H9 (cell line): ENCODE data around the gene PTOV1. TPM values are rescaled to one million over a fixed set of nuclear protein-coding genes. Genes with fewer than 3 reads are reported as not detected.

Experiments used
- DNase-seq: peaks from one replicate; pipeline ENCODE4 v3.0.0-alpha.2; 2017
- H2AFZ ChIP-seq: one replicate; pipeline ENCODE4 v1.6.1; 2013; ENCODE audit warnings: mild to moderate bottlenecking, low read length, control low read depth, moderate library complexity
- H2AK5ac ChIP-seq: 2 replicates; pipeline ENCODE4 v1.6.1; 2013; ENCODE audit warnings: low read length, control low read depth, mixed read lengths; ENCODE audit not compliant: insufficient read length
- H2BK120ac ChIP-seq: one replicate; pipeline ENCODE4 v1.6.1; 2013; ENCODE audit warnings: low read depth, mild to moderate bottlenecking, low read length, control low read depth, inconsistent platforms; ENCODE audit not compliant: poor library complexity, severe bottlenecking
- H2BK12ac ChIP-seq: 2 replicates; pipeline ENCODE4 v1.6.1; 2013; ENCODE audit warnings: low read length, control low read depth, mixed read lengths, low read depth; ENCODE audit not compliant: insufficient read length
- H2BK15ac ChIP-seq: 2 replicates; pipeline ENCODE4 v1.6.1; 2013; ENCODE audit warnings: low read depth, low read length, control low read depth
- H2BK20ac ChIP-seq: one replicate; pipeline ENCODE4 v1.6.1; 2013; ENCODE audit warnings: low read depth, mild to moderate bottlenecking, low read length, control low read depth, inconsistent platforms; ENCODE audit not compliant: poor library complexity, severe bottlenecking
- H2BK5ac ChIP-seq: 2 replicates; pipeline ENCODE4 v1.6.1; 2013; ENCODE audit warnings: low read length, control low read depth, mixed read lengths; ENCODE audit not compliant: insufficient read length
- H3K14ac ChIP-seq: 2 replicates; pipeline ENCODE4 v1.6.1; 2013; ENCODE audit warnings: low read length, control low read depth; ENCODE audit not compliant: insufficient read depth
- H3K18ac ChIP-seq: 2 replicates; pipeline ENCODE4 v1.6.1; 2013; ENCODE audit warnings: low read depth, mild to moderate bottlenecking, mixed read lengths, low read length, control low read depth; ENCODE audit not compliant: insufficient read length
- H3K23ac ChIP-seq: 2 replicates; pipeline ENCODE4 v1.6.1; 2013; ENCODE audit warnings: low read length, control low read depth, mixed read lengths, low read depth; ENCODE audit not compliant: insufficient read length
- H3K23me2 ChIP-seq: 2 replicates; pipeline ENCODE4 v1.6.1; 2013; ENCODE audit warnings: low read depth, mild to moderate bottlenecking, mixed read lengths, low read length, control low read depth; ENCODE audit not compliant: insufficient read length, poor library complexity, severe bottlenecking
- H3K27ac ChIP-seq: 2 replicates; pipeline ENCODE4 v1.5.1; 2013; ENCODE audit warnings: low read length, control low read depth, mixed read lengths, low read depth; ENCODE audit not compliant: insufficient read length
- H3K27me3 ChIP-seq: 2 replicates; pipeline ENCODE4 v1.6.1; 2013; ENCODE audit warnings: low read length, control low read depth, inconsistent platforms; ENCODE audit not compliant: insufficient read depth
- H3K4ac ChIP-seq: 2 replicates; pipeline ENCODE4 v1.6.1; 2013; ENCODE audit warnings: low read depth, mild to moderate bottlenecking, control low read depth, inconsistent platforms, low read length, moderate library complexity
- H3K4me1 ChIP-seq: 2 replicates; pipeline ENCODE4 v1.6.1; 2013; ENCODE audit warnings: low read length, control low read depth, inconsistent platforms; ENCODE audit not compliant: insufficient read depth
- H3K4me2 ChIP-seq: 2 replicates; pipeline ENCODE4 v1.6.1; 2013; ENCODE audit warnings: low read length, control low read depth, mixed read lengths; ENCODE audit not compliant: insufficient read length, insufficient read depth
- H3K56ac ChIP-seq: 2 replicates; pipeline ENCODE4 v1.6.1; 2013; ENCODE audit warnings: low read depth, mild to moderate bottlenecking, mixed read lengths, low read length, control low read depth; ENCODE audit not compliant: insufficient read length
- H3K79me1 ChIP-seq: 2 replicates; pipeline ENCODE4 v1.6.1; 2013; ENCODE audit warnings: low read depth, mild to moderate bottlenecking, moderate library complexity, low read length, control low read depth, inconsistent platforms; ENCODE audit not compliant: insufficient read depth, poor library complexity, severe bottlenecking
- H3K79me2 ChIP-seq: 2 replicates; pipeline ENCODE4 v1.6.1; 2013; ENCODE audit warnings: low read length, control low read depth, inconsistent platforms; ENCODE audit not compliant: insufficient read depth
- H3K9ac ChIP-seq: 2 replicates; pipeline ENCODE4 v1.6.1; 2013; ENCODE audit warnings: low read length, control low read depth, mixed read lengths; ENCODE audit not compliant: insufficient read length; ENCODE audit errors: extremely low read depth
- H3K9me3 ChIP-seq: one replicate; pipeline ENCODE4 v1.6.1; 2013; ENCODE audit warnings: low read depth, low read length, inconsistent platforms; ENCODE audit not compliant: control insufficient read depth
- H3T11ph ChIP-seq: one replicate; pipeline ENCODE4 v1.6.1; 2013; ENCODE audit warnings: mild to moderate bottlenecking, low read length, control low read depth, inconsistent platforms
- H4K20me1 ChIP-seq: one replicate; pipeline ENCODE4 v1.6.1; 2013; ENCODE audit not compliant: control insufficient read depth, insufficient read length, insufficient read depth
- H4K5ac ChIP-seq: 2 replicates; pipeline ENCODE4 v1.6.1; 2013; ENCODE audit warnings: low read depth, mild to moderate bottlenecking, mixed read lengths, low read length, control low read depth; ENCODE audit not compliant: insufficient read length
- H4K8ac ChIP-seq: replicated peaks from 2 replicates; pipeline ENCODE4 v1.6.1; 2013; ENCODE audit warnings: low read length, control low read depth, mixed read lengths, low read depth; ENCODE audit not compliant: insufficient read length
- H4K91ac ChIP-seq: 2 replicates; pipeline ENCODE4 v1.6.1; 2013; ENCODE audit warnings: low read depth, mild to moderate bottlenecking, moderate library complexity, mixed read lengths, low read length, control low read depth; ENCODE audit not compliant: insufficient read length
- H3K27ac Mint-ChIP-seq, 3 experiments: 2 replicates in 2 of 3; 3 replicates in 1 of 3; pipeline ENCODE4 v1.8.0; 2020 to 2021; ENCODE audit warnings: mixed read lengths in 3 of 3, mild to moderate bottlenecking in 1 of 3, moderate library complexity in 1 of 3
- H3K27me3 Mint-ChIP-seq: 2 replicates; pipeline ENCODE4 v1.8.0; 2021; ENCODE audit warnings: low read depth, mild to moderate bottlenecking, moderate library complexity, mixed read lengths
- H3K36me3 Mint-ChIP-seq, 3 experiments: 2 replicates in 2 of 3; 3 replicates in 1 of 3; pipeline ENCODE4 v1.8.0; 2020 to 2021; ENCODE audit warnings: low read depth in 3 of 3, mixed read lengths in 3 of 3; ENCODE audit not compliant: insufficient read depth in 1 of 3
- H3K4me1 Mint-ChIP-seq, 2 experiments: 2 replicates each; pipeline ENCODE4 v1.8.0; 2020; ENCODE audit warnings: mixed read lengths in 2 of 2
- H3K4me3 Mint-ChIP-seq, 2 experiments: 2 replicates in 1 of 2; 3 replicates in 1 of 2; pipeline ENCODE4 v1.8.0; 2020 to 2021; ENCODE audit warnings: mild to moderate bottlenecking in 2 of 2, mixed read lengths in 2 of 2, moderate library complexity in 1 of 2
- H3K9me3 Mint-ChIP-seq, 2 experiments: 2 replicates in 1 of 2; 3 replicates in 1 of 2; pipeline ENCODE4 v1.8.0; 2020; ENCODE audit warnings: mild to moderate bottlenecking in 2 of 2, mixed read lengths in 2 of 2, moderate library complexity in 1 of 2
- WGBS: extraction: QIAGEN DNeasy Blood & Tissue Kit; methylation state at CpG from one replicate; pipeline ENCODE4 v1.1.7; 2013; ENCODE audit warnings: missing lambda C conversion rate, low lambda C conversion rate, mixed read lengths; ENCODE audit not compliant: insufficient read length; ENCODE audit errors: extremely low coverage; 5-methylcytosine and 5-hydroxymethylcytosine counted together
- total RNA-seq: library from RNA; stranded (reverse); gene quantifications from 2 replicates; pipeline ENCODE4 v1.2.1, GENCODE V29; 2021
- TF ChIP-seq, protein P1 (sequence below): fragments of 200-600 bp; sonication (generic); conservative IDR thresholded peaks from 3 replicates; pipeline ENCODE4 v1.8.0; 2021; ENCODE audit warnings: antibody characterized with exemption, mild to moderate bottlenecking

PTOV1 gene
- total RNA-seq, 1 experiment from 2014 or later = 309 TPM

DNA sequence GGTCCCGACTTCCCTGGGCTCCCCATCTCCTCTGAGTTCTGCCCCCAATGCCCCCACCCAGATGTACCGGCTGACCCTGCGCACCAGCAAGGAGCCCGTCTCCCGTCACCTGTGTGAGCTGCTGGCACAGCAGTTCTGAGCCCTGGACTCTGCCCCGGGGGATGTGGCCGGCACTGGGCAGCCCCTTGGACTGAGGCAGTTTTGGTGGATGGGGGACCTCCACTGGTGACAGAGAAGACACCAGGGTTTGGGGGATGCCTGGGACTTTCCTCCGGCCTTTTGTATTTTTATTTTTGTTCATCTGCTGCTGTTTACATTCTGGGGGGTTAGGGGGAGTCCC lies 44.4 kb upstream of the PTOV1 start:
- Histone ChIP-seq H3K27me3 (no peaks in the 10 kb centered on the region), H3K23me2 (peaks cover 8% of the 10 kb centered on the region), H2AK5ac (no peak overlapping the region), H3K9me3 (no peaks in the 10 kb centered on the region), H2BK15ac (no peak overlapping the region), H4K91ac (no peak overlapping the region), H3T11ph (no peak overlapping the region), H2BK12ac (no peak overlapping the region), H3K14ac (no peak overlapping the region), H4K20me1 (no peaks in the 10 kb centered on the region), H3K4me2 (no peak overlapping the region), H3K79me1 (no peaks in the 10 kb centered on the region), H2BK120ac (no peak overlapping the region), H4K5ac (no peak overlapping the region), H3K4me1 (no peaks in the 10 kb centered on the region; the same call in 1 of the 2 replicates), H3K9ac (no peak overlapping the region), H3K4ac (no peak overlapping the region), H4K8ac (no peak overlapping the region), H3K56ac (no peak overlapping the region), H2BK5ac (no peak overlapping the region), H3K79me2 (no peaks in the 10 kb centered on the region), H3K23ac (no peak overlapping the region), H2BK20ac (no peak overlapping the region), H2AFZ (no peak overlapping the region), H3K27ac (no peak overlapping the region), H3K18ac (no peak overlapping the region)
- DNase-seq = no peak
- WGBS = no CpG with 5 or more reads among the region's 8 CpGs
- no peak overlapping the region; a peak in 1 of 5 replicates for H3K4me3 Mint-ChIP-seq
- peak overlapping the region in 1 of 3 experiments; percentile 78; a peak in 1 of 7 replicates for H3K27ac Mint-ChIP-seq
- no peaks in the 10 kb centered on the region; a peak in 2 of 5 replicates for H3K9me3 Mint-ChIP-seq
- TF ChIP-seq, protein P1, sequence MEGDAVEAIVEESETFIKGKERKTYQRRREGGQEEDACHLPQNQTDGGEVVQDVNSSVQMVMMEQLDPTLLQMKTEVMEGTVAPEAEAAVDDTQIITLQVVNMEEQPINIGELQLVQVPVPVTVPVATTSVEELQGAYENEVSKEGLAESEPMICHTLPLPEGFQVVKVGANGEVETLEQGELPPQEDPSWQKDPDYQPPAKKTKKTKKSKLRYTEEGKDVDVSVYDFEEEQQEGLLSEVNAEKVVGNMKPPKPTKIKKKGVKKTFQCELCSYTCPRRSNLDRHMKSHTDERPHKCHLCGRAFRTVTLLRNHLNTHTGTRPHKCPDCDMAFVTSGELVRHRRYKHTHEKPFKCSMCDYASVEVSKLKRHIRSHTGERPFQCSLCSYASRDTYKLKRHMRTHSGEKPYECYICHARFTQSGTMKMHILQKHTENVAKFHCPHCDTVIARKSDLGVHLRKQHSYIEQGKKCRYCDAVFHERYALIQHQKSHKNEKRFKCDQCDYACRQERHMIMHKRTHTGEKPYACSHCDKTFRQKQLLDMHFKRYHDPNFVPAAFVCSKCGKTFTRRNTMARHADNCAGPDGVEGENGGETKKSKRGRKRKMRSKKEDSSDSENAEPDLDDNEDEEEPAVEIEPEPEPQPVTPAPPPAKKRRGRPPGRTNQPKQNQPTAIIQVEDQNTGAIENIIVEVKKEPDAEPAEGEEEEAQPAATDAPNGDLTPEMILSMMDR = no peak
- H3K27me3 Mint-ChIP-seq = peaks cover 7% of the 10 kb centered on the region
- peaks cover 14 to 36% of the 10 kb centered on the region in 2 experiments for H3K4me1 Mint-ChIP-seq
- H3K36me3 Mint-ChIP-seq = peaks cover 22 to 40% (median 39%) of the 10 kb centered on the region in 3 experiments; a peak in 6 of 7 replicates
